Ramos (cell line): Measurements from ENCODE around the gene BMPER.

Source experiments
- in situ Hi-C: fragments of 300-500 bp; cut with MboI; formaldehyde crosslinking; loops from one replicate; pipeline ENCODE4 v1.14.3; 2022; ENCODE audit warnings: low sequenced_read_pairs; ENCODE audit not compliant: unreplicated experiment

BMPER gene

DNA sequence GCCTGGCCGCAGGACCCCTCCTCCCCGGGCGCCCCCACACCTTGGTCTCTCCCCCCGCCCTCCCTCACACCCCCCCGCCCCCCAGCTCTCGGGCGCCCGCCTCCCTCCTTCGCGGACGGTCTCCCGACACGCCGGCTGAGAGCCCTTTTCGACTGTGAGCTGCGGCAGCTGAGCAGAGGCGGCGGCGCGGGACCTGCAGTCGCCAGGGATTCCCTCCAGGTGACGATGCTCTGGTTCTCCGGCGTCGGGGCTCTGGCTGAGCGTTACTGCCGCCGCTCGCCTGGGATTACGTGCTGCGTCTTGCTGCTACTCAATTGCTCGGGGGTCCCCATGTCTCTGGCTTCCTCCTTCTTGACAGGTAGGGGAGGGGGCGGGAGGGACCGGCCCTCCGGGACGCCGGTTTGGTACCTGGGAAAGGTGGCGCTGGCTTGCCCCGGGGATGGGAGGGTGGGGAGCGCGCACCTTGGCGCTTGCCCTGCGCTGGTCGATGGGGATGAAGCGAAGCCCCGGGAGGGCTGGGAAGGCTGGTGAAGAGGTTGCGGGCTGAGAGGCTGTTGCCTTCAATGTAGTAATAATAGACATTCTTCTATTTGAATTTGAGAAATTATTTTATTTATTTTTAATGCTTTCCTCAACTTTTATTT is at the start of gene BMPER:
Gene BMPER, plus strand, starts transcription at position 151 of the 644 bp plus-strand sequence. Its CDS starts 75 bp downstream, at position 226.
- in situ Hi-C loops, result loop anchor here (25.0 kb wide), 1 partner anchor 718 kb away; no protein-coding TSS in a partner anchor

DNA sequence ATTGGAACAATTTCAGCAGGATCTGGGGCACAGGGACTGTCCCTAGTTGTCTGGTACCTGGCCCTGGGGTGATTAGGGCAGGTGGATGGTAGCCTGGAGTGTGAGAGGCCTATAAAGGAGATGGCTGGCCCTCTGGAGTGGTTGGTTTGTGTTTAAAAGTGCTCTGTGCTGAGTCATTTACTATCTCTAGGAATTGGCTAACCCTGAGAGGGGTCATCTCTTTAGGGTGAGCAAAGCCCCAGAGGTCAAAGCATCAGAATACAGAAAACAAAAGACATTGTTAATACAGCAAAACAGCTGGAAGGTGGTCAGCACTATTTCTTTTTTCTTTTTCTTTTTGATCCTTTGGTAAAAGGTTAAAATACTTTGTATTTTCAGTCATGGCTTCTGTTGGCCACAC is 43.4 kb upstream of the BMPER start:
- in situ Hi-C loops, result no loop called here

DNA sequence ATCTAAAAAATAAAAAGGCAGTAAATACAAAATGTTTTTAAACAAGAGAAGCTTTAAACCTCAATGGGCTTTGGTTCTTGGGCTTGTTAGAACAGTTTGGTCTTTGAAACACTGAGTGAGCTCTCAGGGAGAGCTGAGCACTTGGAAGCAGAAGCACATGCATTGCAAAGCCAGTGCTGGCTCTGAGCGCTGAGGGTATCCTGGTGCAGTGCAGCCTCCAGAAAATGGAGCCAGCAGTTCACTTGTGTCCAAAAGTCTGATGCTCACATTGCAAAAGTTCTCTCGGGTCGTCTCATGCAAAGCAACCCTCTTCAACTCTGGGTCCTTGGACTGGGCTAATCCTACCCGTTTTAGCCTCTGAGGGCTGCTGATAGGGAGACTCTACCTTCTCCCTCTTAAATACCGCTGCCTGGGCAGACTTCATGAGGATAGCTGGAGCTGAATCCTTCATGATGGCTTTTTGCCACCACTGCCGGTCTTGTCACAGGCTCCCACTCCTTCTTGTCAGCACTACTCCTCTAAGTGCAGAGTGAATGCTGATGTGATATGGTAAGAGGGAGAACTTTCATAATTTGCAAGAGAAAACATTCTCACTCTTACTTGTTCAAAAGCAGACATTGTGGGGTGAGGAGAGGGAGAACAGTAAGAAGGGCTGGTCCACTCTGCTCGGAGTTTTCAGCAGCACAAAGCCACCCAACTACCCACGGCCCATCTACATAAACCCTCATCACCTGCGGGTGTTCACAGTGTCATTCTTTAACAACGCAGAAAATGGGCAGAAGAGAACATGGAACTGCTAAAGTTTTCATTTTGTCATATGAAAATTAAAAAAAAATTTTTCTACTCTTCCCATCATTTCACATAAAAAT is 42.2 kb upstream of the BMPER start:
- in situ Hi-C loops, result no loop called here

DNA sequence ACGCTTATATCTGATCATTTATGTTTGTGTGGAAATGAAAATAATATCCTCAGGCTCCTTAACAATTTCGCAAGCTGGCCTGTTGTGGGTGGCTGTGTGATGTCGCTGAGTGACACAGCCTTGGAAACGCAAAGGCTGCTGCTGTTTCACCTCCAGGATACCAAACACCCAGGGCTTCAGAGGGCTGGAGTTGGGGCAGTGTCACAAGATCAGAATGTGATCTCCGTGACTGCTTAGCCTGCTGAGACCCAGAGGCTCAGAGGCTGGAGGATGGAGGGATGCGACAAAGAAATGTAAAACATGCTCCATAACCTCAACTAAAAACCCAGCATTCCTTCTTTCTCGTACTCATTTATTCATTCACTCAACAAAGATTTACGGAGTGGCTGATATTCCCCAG is 37.2 kb upstream of the BMPER start:
- in situ Hi-C loops, result no loop called here

DNA sequence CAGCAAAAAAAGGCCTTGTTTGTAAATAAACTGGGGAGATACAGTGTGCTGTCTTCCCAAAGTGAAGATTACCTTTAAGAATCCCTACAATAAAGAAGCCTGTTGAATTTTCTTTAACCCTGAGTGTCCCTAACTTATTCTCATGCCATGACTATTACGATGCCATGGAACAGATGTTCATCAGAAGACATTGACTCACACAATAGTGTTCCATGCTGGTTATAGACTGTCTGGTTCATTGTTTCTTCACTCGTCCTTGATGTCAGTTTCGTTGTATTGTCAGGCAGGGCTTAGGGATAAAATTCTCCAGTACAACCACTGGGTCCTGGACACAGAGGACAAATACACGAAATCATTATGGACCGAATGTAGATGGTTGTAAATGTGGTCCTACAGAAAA is 36.2 kb upstream of the BMPER start:
- in situ Hi-C loops, result no loop called here

DNA sequence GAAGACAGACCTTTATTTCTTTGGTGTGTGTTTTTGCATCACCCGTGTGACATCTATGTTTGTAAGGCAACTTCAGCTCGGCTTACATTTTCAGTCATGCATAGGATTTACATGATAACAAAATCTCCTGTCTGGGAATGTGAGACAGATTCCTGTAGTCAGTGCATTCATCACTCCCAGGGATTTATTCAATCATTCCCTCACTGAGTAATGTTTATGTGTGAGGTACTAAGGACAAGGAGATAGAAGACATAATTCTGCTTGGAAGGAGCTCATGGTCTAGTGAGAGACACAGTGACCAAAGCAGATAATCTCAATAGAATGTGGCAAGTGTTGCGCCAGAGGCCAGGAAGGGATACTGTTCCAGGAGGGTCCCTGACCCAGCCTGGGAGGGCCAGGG is 35.2 kb upstream of the BMPER start:
- in situ Hi-C loops, result no loop called here

DNA sequence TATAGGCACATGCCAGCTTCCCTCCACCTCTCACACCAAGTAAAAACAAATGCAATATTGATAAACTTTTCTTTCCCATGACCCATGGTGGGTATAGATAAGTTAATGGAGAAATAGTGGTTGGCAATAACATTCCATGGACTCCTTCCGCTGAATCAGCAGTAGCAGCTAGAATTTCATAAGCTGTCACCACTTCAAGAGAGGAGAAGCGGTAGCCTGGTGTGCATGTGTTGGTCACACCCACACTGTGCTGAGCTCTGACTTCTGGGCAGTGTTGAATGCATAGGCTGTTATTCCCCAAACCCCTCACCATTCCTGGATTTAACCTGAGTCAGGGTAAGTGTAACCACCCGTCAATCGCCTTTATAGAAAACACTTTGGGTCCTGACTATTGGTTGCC is 32.5 kb upstream of the BMPER start:
- in situ Hi-C loops, result no loop called here

DNA sequence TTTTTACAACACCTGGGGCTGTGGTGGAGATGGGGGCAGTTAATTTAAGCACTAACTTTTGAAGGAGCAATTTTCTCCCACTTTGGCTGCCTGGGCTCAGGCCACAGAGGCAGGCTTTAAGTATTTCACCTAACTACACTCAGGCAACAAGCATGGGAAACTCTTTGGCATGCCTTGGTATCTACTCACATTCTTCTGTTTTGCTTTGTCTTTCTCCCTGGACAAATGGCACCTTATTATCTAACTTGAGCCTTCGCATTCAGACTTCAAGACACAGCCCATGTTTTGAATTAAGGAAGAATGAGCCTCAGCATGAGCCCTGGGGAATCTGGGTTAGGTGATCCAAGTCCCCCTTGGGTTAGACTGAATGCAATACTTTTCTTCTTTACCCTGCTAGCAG is 31.8 kb upstream of the BMPER start:
- in situ Hi-C loops, result no loop called here

DNA sequence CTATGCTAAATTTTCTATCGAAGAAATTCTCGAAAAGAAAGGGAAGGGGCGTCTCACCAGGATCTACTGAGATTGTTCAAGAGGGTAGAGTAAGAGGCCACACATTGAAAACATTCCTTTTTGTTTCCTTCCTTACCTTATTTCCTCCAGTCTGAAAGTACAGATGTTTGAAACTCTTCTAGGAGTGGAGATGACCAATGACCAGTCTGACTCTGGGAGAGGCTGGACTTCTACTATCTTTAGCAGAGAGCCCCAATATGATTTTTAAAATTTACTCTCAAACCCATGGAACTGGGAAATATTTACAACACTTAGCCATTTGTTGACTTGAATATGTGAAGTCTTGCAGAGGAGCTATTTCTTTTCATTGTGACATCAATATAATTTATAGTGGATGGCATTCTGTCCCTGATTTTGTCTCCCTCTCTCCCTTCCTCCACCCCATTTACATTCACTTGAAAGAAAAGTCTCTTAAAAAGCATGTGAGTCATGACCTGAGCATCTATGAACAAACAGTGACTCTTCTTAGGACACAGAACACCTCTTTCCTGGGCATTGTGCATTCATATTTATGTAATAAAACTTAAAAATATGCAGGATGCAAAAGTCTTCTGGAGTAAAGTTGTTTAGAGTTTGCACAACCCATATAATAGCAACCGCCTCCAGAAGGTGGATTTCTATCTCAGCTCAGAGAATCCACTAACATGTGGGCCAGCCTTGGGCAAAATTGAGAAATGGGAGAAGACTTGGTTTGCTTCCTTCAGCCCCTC is 31.2 kb upstream of the BMPER start:
- in situ Hi-C loops, result no loop called here

DNA sequence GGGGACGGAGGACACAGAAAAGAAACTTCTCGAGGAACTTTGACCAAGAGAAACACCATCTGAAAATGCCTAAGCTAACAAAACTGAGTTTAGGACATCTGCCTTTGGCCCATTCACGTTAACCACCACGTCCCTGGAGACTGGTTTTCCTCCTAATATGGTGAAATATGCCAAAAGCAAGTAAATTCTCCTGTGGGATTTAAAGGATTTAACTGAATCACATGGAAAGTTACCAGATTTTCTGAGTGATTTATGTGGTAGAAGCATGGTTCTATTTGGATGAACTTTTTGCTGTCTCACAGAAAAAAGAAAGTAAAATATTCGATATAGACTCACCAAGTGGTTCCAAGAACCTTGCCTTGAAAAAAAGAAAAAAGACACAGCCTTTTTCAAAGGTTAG is 30.4 kb upstream of the BMPER start:
- in situ Hi-C loops, result no loop called here

DNA sequence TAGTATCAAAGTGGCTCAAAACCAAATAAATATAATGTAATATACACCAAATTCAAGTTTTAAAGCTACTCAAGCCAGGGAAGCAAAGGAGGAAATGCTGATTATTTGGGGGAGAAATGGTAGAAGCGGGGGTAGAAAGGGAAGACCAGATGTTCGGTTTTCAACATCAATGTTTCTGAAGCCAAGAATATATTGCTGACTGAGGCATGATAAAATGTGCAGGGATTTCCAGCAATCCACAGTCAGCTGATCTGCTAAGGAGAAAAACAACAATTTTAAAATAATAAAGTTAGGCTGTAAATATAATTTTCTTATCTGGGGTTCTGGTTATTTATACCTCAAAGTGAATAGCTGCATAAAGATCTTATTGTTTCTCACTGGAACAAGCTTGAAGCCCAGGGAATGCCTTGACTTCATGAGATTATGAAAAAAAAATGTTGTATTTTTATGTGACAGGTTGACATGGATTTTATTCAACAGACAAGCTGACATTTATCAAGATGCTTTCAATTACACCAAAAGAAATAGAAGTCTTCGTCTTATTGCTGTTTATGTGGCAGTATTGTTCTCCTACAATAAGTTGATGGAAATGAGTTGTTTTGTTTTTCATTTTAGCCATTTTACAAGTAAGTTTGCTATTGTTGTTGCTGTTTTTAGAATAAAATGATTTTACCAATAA is 28.6 kb upstream of the BMPER start:
- in situ Hi-C loops, result no loop called here

DNA sequence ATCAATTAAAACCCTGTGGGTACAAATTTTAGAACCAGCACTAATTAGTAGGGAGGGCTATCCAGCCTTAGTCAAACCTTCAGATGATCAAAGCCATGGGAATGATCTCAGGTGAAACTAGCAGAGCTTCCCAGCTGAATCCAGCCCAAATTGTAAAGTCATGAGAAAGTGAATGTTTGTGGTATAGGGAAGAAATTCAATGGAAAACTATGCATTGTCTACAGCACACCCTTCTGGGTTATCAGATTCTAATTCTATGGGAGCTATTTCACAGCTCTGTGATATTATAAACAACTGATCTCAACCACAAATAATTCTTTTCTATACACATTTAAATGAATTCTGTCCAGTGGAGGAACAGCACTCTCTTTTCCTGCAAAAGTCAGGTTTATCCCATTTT is 24.6 kb upstream of the BMPER start:
- in situ Hi-C loops, result no loop called here

DNA sequence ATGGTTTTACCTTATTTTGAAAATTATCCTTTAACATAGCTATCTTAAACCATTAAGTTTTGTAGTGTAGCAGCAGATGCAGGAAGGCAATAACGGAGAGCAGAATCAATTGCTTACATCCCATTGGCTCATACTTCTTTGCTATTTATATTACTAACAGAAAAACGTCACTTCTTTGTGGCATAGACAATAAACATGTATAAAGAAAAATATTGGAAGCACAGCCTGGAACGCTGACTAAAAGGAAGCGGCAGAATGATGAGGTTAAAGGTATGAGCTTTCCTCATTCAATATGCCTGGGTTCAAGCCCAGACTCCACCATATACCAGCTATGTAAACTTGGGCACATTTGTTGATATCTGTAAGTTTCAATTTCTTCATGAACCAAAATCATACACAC is 24.0 kb upstream of the BMPER start:
- in situ Hi-C loops, result no loop called here

DNA sequence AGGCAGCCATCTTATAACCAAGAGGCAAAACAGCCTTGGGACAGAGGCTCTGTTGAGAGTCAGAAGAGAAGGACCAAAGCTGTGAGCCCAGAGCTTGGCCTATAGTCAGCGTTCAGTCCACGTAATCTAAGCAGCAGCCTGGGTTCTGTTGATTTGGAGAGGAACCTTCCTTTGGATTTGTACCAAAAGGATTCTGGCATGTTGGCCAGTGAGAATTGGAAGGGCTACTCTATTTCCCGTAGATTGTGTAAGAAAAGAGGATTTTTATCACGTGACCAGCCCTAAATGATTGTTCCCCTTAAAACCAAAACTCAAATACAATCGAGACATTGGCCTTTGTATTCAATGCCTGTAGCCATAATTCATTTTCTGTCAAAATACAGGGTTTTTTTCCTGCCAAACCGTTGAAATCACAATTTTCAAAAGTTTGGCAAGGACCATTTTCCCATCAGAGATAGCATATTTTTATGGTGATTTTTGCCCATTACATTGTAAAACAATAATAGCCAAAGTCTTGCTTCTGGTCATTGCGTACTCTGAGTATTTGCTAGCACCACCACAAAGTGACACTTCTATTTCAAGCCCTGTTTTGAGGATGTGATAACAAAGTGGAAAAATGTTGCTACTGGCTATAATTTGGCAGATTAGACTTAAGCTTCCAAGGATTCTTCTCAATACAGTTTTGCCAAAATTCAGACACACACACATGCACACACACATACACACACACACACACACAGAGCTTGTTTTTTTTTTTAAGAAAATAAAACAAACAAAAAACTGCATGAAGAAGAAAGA is 23.1 kb upstream of the BMPER start:
- in situ Hi-C loops, result no loop called here

DNA sequence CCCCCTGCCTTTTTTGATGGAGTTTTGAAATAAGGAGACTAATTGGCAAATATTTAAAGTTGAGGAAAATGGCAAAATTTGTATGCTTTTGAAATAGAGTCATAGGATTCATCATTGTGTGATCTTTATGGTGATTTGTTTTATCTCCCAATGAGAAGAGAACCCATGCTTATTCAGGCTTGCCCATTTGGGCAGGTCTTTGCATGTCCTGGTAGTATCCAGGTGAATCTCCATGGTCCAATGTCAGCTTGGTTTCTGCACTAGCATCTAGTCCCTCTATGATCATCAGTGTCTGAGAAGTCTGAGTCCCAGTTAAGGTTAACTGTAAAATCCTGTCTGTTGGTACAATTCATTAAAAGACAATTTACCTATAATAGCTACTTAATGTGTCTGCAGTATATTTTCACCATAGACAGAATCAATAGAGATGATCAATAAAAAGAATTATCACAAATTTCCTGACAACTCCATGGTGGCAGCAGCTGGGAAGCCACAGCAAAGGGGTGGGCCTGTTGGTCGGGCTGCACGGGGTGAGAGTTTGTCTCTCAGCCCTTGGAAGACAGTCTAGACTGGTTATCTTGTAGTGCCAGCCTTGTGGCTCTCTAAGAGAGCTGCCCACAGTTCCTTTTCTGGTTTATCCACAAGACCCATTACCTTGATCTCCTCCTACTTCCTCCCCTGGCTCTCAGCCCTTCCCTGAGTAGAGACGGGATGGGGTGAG is 22.2 kb upstream of the BMPER start:
- in situ Hi-C loops, result no loop called here

DNA sequence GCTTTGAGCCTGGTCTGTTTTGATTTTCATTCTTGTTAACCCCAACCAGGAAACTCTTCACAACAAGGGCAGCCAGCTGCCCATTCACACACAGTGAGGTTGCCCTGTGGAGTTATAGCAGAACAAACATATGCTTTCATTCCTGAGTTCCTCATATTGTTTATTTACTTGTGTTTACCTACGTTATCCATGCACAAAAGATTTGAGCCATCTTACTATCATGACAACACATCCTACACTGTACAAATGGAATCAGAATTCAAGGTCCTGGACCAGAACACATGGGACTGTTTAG is 21.7 kb upstream of the BMPER start:
- in situ Hi-C loops, result no loop called here

DNA sequence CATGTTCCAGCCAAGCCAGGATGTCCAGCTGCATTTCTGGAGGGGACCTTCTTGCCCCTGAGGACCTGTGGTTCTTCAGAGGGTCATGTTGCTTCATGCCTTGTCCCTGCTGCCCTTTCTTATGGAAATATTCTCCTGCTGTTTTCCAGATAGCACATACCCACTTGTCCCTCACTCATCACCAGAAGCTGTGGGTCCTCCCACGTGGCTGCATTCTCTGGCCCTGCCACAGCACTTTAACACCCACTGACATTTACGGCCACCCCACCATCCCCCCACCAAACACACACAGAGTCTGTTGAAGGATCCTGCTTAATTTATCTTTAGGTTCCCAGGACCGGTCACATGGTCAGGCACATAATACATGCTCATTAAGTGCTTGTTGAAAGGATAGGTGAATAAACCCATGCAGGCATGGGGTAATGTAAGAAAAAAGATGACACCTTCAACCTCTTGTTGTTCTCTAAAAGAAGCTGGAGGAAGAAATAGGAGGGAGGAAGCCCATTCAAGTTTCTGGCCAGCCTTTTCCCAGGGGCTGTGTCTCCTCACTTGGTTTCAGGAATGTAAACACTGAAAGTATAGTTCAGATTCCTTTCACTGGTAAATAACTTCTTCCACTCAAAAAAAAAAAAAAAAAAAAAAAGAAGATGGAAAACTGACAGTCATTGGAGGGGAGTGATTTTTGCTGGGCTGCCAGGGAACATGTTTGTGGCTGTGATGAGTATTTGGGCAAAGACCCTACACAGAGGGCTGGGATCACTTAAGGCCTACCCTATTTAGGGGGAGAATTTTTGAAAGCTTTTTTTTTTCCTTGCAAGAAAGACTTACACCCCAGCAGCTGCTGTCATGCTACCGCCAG is 19.8 kb upstream of the BMPER start:
- in situ Hi-C loops, result no loop called here

DNA sequence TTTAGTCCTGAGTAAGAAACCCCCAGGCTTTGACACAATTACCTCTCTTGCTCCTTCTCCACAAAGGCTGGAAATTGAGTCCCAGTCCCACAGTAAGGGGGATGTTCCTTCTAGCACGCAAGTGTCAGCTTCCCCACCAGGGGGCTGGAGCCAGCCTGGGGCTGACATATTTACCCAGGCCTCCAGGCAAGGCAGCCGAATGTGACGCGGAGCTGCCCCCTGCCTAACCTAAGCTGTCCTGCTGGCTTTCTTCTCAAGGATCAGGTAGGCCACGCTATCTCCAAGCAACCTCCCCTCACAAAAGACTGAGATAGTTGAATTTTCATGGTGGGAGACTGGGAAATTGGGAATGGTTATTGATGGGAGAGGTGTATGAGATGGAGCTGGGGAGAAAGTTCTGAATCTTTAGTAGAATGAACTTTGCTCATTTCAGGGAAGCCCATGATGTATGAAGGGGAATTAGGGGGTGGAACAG is 19.2 kb upstream of the BMPER start:
- in situ Hi-C loops, result no loop called here
